NCI-H187 treated with DMSO at 0.1 percent for 48 hours (cell line): ENCODE data around the gene GBF1.
"Not testable (repeated sequence)": the region's sequence is repeated elsewhere in the genome, so short reads cannot be mapped to it uniquely, and the experiment has no call there.

Experiments
- DNase-seq: peaks from one replicate; lab custom pipeline; 2025; lab: John Stamatoyannopoulos, UW

The GBF1 gene

GRCh38 chr10:102245082-102245931 is at the start of gene GBF1:
GBF1 (plus strand) TSS chr10:102245532; CDS start chr10:102258939, 13,407 bp downstream.
- DNase-seq, result peak; percentile 96

- no peak for DNase-seq
Measured at GRCh38 chr10:102196893-102197292, 48.4 kb upstream of the GBF1 start.

GRCh38 chr10:102198027-102198426 is 47.3 kb upstream of the GBF1 start:
- no peak for DNase-seq

GRCh38 chr10:102200751-102201640 is 44.3 kb upstream of the GBF1 start:
- no peak for DNase-seq

- no peak for DNase-seq
Measured at GRCh38 chr10:102202386-102202785, 42.9 kb upstream of the GBF1 start.

- no peak for DNase-seq
Measured at GRCh38 chr10:102208311-102209035, 36.9 kb upstream of the GBF1 start.

- no peak for DNase-seq
Measured at GRCh38 chr10:102211615-102212299, 33.6 kb upstream of the GBF1 start.

GRCh38 chr10:102213599-102213998 is 31.7 kb upstream of the GBF1 start:
- DNase-seq, result not testable (repeated sequence)

GRCh38 chr10:102219370-102219769 is 26.0 kb upstream of the GBF1 start:
- DNase-seq, result no peak

GRCh38 chr10:102220612-102221011 is 24.7 kb upstream of the GBF1 start:
- DNase-seq, result no peak

GRCh38 chr10:102222797-102223196 is 22.5 kb upstream of the GBF1 start:
- DNase-seq, result no peak

- DNase-seq, result peak; percentile 13
Measured at GRCh38 chr10:102225646-102226541, 19.4 kb upstream of the GBF1 start, which contains the start of gene ELOVL3. ELOVL3 (plus strand) TSS chr10:102226299; CDS start chr10:102226549, 250 bp downstream.

- no peak for DNase-seq
Measured at GRCh38 chr10:102226542-102226870, 18.8 kb upstream of the GBF1 start.

- DNase-seq, result no peak
Measured at GRCh38 chr10:102227050-102227449, 18.3 kb upstream of the GBF1 start.

- no peak for DNase-seq
Measured at GRCh38 chr10:102229810-102230263, 15.5 kb upstream of the GBF1 start.

- DNase-seq, result no peak
Measured at GRCh38 chr10:102230264-102230860, 15.0 kb upstream of the GBF1 start.

GRCh38 chr10:102230861-102231356 is 14.4 kb upstream of the GBF1 start:
- DNase-seq, result no peak

- no peak for DNase-seq
Measured at GRCh38 chr10:102231357-102232318, 13.7 kb upstream of the GBF1 start.

- DNase-seq, result no peak
Measured at GRCh38 chr10:102233997-102234396, 11.3 kb upstream of the GBF1 start.
